ENCODE measurements around the gene SLC22A2.

Gene SLC22A2

DNA sequence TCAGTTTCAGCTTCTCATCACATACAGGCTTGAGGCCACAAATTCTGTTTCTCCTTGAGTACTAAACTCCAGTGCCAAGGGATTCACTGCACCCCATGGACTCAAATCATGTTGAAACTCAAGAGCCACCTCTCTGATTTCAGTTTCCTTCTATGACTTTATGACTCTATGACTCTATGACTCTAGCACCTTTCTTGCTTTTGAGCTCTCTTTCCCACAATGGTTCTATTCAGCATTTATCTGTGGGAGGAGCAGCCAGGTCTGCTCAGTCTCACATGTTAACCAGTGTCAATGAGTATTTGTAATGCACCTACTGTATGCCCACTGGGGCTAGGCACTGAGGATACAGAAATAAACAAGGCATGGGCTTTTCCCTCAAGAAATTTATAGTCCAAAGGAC lies 14.6 kb upstream of the SLC22A2 start:
- DNase-seq: no peak

GRCh38 chr6:160272707-160273106 lies 14.1 kb upstream of the SLC22A2 start:
- no peak for DNase-seq

GRCh38 chr6:160270347-160270746 lies 11.7 kb upstream of the SLC22A2 start:
- no peak for DNase-seq

DNA sequence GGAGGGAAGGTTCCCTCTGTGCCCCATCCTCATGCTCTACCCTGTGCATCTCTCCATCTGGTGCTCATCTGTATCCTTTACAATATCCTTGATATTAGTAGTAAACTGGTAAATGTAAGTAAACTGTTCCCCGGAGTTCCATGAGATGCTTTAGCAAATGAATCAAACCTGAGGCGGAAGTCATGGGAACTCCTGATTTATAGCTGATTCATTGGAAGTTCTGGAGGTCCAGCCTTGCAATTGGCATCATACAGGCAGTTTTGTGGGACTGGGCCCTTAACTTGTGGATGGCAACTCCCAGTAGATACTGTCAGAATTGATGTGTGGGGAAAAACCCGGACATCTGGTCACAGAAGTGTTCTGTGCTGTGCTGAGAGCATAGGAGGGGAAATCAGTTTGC lies 11.2 kb upstream of the SLC22A2 start:
- no peak for DNase-seq

GRCh38 chr6:160269023-160269521 lies 10.5 kb upstream of the SLC22A2 start:
- no peak for DNase-seq

DNA sequence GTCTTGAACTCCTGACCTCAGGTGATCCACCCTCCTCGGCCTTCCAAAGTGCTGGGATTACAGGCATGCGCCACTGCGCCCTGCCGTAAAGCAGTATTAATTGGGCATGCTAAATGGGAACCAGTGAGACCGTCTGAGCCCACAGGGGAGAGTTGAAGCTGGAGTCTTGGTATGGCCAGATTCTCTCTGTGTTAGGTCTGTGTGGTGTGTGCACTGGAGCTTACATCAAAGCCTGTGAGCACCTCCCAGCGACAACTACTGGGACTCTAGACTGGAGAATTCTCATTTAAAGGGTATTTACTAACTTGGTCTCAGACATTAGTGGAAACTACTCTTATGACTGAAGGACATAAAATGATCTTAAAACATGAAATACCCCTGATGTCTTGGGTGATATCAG lies 8.5 kb upstream of the SLC22A2 start:
- DNase-seq: no peak

DNA sequence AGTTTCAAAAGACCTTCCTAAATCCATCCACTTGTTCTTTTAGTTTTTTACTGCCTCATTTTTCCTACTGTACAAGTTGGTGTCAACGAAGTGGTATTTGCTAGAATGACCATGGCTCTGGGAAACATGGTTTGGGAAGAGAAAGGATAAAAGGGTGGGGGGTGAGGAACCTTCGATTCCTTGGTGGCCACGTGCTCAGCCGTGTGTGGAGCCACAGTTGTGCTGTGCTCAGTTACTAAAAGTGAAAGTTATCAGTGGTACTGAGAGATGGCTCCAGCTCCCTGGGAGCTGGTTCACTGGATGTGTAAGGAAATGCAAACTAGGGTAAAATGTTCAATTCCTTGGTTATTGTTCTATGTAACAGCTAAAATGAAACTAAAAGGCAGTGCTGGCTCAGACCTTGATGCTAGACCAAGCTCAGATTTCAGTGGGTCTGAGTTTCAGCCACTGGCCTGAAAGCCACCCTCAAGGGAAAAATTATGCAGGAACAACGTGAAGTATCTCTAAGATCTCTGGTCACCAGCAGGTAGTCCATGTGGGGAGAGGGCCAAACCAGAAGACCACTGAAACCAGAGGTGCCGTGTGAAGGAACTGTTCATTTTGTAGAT lies 7.4 kb upstream of the SLC22A2 start:
- no peak for DNase-seq

DNA sequence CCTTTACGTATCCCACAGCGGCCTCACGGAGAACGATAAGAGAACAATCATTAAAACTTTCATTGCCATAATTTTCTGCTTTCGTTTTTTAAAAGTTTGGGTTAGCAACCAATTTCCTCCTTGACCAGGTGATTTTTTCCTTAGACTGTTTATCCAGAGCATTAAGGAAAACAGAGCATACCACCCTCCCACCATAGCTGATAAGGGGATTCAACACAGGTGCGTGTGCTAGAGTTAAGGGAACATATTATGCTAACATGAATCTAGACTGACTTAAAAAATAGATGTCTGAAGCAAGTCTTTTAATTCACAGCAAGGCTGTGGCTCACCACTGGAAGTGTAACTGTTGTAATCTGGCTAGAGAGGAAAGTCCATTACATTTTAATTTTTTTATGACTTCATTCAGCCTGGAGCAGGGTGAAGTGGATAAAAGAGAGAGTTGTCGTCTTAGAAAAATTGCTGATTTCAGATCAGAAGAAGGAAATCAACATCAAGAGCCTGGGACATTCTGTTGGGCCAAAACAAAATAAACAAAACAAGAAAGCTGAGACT lies 5.5 kb upstream of the SLC22A2 start:
- DNase-seq: no peak

DNA sequence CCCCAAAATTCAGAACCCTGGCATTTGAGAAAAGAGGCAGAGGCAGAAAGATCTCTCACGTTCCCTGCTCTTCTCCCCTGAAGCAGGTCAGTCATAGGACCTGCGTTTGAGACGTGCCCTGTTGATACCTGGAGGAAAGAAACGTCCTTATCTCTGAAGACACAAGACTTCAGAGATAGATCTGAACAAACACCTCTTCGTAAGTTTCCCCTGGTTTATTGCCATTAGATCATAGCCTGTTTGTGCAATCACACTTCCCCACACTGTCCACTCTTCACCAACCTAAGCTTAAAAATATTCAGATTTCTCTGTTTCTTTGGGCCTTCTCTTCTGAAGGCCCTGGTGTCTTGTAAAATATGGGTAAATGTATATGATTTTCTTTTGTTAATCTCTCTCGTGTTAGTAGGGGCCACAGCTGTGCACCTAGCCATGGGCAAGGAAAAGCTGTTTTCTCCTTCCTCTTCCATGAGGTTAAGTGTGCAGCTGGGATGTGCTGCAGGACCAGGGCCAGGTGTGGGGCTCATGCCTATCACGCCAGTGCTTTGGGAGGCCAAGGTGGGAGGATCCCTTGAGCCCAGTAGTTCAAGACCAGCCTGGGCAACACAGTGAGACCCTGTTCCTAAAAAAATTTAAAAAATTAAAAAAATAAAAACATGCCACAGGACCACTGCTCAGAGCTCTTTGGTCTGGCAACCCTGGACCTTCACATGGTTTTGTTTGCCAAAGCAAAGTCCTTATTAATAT lies 4.7 kb upstream of the SLC22A2 start:
- no peak for DNase-seq

DNA sequence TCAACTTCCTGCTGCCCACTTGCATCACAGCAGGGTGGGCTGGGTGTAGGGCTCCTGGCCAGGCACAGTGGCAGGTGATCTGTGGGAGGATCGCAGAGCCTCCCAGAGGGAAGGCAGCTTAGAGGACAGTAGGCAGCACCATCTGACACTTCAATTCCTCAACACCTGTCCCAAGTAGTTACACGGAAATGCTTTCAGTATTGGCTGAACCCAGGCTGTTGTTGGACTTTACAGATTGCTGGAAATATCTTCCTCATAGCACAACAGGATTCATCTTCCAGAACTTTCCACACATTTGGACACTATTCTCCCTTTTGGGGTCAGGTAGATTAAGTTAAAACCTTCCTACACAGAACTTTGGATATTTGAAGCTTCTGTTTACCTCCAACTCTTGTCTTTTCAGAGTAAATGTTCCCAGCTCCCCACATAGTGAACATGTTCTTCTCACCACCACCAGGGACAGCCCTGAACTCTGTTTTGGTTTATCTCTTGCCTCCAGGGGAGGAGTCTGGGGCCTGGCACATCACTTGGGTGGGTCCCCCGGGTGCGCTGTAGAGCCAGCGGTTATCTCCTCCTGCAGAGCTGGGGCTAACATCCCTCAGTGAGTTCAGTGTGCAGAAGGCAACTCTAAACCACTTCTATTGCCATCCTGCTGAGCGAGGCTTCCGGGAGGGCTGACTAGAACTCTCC lies 3.5 kb upstream of the SLC22A2 start:
- DNase-seq: no peak

DNA sequence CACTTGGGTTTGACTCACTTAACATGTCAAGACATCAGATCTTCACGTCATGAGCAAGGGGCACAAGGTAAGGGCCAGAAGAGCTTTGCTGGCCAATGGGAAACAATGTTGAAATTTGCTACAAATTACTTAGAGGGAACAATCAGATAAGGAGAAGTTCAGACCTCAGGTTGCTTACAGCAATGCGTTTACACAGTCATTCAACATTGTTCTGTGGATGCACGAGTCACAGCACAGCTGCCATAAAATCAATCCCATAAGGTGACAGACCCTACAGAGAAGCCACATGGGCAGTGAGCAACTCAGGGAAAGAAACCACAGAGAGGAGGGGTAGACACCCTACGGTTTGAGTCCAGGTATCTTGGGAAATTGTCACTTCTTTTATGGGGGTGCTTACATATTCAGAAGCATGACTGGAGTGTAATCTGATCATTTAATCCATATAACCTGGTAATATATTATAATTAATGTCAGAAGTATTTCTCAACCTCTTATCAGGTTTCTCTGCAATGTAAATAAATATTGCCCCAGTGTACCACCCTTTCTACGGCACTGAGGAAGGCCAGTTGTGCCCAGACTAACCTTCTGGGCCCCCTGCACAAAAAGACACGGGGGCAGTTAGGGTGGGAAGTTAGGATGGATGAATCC lies 2.3 kb upstream of the SLC22A2 start:
- no peak for DNase-seq

- DNase-seq: no peak
Measured at GRCh38 chr6:160260367-160260766, 1.7 kb upstream of the SLC22A2 start.

DNA sequence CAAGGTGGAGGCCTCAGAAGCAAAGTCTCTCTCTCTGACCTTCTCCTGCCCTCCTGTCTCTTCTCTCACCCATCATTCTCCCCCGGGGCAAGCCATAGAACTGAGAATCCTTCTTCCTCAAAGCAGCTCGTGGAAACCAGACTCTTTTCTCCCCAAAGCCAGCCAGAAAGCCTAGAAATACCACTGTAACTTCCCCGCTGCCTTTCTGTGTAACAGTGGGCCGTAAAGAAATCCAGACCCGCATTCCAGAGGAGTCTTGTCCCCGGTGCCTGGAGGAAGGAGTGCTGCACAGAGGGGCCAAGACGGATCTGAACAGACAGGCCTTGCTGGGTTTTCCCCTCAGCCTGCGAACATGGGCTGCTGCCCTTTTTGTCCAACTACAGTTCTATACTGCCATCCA lies 977 bp upstream of the SLC22A2 start:
- DNase-seq: no peak

DNA sequence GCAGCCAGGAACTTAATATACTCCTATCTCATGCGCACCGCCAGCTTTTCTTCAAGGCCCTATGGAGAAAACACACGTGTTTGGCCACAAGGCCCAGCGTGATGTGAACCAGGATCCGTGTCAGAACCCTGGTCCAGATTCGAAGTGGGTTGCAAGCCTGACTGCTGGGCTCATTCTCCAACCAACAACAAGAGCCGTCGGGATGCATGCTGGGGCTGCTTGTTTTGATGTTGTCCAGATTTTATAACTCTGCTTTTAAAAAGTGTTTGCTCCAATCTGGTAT lies 463 bp upstream of the SLC22A2 start:
- no peak for DNase-seq

DNA sequence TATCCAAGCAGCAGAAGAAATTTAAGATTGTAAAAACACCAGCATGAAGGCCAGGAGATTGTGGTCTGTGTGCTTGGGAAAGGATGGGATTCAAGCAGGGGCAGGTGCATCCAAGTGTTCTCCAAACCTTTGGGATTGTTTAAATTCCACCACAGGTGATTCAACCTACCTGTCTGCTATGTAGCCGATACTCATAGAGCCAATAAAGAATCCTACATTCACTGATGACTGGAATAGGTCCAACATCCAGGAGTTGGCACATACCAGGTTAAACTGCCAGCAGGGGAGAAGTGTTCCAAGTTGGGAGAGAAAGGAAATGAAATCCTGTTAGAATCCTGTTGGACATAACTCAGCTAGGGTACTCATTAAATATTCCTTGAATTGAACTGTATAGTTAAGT lies 2.2 kb downstream of the SLC22A2 start:
- no peak for DNase-seq

GRCh38 chr6:160254467-160255312 lies 3.9 kb downstream of the SLC22A2 start:
- DNase-seq: no peak

- no peak for DNase-seq
Measured at GRCh38 chr6:160253714-160254113, 4.9 kb downstream of the SLC22A2 start.

DNA sequence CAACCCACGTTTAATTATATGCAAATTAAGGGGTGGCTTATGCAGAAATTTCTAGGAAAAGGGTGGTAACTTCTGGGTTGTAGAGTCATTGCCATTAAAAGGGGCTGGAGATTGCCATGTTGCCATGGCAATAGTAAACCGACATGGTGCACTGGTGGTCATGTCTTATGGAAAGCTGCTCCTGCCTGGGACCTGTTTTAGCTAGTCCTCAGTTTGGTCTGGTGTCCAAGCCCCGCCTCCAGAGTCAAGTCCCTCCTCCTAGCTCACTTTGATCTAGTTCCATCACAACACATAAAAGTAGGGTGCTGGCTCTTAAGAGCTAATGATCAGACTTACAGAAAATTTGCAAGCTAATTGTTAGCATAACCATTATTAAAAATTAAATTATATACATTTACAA lies 5.3 kb downstream of the SLC22A2 start:
- no peak for DNase-seq

GRCh38 chr6:160252073-160252813 lies 6.4 kb downstream of the SLC22A2 start:
- DNase-seq: no peak

GRCh38 chr6:160249671-160250070 lies 8.9 kb downstream of the SLC22A2 start:
- no peak for DNase-seq

DNA sequence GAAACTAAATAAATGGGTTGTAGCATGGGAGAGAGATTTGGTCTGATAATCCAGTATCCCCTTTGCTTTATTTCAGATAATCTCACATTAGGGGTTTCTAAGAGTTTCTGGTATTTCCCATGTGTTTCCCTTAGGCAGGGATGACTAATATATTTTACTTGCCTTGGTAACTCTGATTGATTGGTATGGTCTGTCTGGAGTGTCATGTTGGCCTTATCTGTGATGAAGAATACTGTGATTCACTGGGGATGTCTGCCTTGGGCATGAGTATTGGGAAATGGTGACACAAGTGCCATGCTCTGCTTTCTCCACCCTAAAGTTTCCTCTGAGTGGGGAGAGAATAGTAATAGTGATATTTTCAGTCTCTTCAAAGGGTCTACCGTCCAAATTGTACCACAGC lies 10.1 kb downstream of the SLC22A2 start:
- no peak for DNase-seq

- DNase-seq: no peak
Measured at GRCh38 chr6:160247457-160247883, 11.2 kb downstream of the SLC22A2 start.
